Fibroblast of gingiva (primary cell): Measurements from ENCODE around the gene RASGEF1C.
"Not testable (repeated sequence)": the region's sequence is repeated elsewhere in the genome, so short reads cannot be mapped to it uniquely, and the experiment has no call there.

ENCODE experiments used
- DNase-seq: peaks from one replicate; pipeline ENCODE4 v3.0.0-alpha.2; 2011; ENCODE audit warnings: low read depth

Gene RASGEF1C

GRCh38 chr5:180099733-180100611, 109.0 kb downstream of the RASGEF1C start:
- DNase-seq: no peak

DNA sequence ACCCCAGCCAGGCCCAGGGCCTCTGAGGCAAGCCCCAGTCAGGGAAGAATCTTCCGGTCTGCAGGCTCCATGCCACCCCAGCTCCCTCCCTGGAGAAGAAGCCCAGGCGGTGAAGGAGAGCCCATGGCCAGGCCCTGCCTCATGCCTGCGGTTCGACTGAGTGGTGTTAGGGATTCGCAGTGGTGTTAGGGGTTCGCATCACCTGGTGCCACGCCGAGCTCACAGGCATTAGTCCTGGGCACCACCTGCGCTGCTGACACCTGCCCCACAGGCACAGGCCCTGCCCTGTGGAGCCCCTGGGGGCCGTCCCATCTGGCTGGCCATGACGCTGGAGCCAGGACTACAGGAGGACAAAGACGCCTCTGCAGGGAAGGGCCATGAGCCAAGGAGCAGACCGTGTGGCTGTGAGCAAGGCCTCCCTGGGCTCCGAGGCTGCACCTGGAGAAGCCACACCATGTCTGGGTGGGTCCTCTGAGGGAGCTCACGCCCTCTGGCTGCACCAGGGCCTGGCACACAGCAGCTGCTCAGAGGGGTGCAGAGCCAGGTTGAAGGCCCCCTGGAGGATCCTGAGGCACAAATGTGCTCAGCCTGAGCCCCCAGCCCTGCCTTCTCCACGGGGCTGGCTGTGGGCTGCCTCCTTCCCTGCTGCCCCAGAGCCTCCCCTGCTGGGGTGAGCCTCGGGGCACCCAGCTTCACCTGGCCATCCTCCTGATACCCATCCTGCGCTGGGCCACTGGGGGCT, 109.8 kb downstream of the RASGEF1C start:
- DNase-seq: no peak

GRCh38 chr5:180098526-180098925, 110.5 kb downstream of the RASGEF1C start:
- DNase-seq: no peak

GRCh38 chr5:180097926-180098325, 111.1 kb downstream of the RASGEF1C start:
- DNase-seq: no peak

DNA sequence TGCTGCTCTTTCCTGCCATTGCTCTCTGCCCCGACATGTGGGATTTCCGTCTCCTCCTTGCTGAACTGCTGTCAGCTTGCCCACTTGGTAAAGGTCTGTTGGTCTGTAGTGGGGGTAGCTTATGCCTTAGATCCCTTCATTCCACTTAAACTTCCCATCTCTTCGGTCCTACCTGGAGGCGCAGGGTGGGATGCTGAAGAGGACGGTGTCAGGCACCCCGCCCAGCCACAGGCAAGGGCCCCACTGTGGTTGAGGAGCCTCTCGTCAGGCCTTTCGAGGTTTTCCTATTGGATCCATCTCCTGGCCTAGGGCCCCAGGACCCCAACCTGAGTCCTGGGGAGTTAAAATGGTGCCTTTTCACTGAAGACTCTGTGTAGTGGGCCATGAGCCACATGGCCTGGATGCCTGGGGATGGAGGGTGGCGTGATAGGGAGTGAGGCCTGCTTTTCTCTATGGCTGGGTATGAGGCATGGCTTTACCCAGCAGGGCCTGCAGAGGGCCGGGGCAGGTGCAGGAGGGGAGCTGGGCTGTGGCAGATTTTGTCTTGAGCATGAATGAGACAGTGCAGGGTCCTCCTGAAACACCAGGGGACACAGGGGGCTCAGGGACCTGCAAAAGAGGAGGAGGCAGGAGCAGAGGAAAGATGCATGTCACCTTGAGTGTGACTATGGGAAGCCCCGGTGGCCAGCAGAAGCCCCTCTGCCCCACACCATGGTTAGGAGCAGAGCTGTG, 111.7 kb downstream of the RASGEF1C start:
- no peak for DNase-seq

GRCh38 chr5:180096616-180097015, 112.4 kb downstream of the RASGEF1C start:
- DNase-seq: no peak

DNA sequence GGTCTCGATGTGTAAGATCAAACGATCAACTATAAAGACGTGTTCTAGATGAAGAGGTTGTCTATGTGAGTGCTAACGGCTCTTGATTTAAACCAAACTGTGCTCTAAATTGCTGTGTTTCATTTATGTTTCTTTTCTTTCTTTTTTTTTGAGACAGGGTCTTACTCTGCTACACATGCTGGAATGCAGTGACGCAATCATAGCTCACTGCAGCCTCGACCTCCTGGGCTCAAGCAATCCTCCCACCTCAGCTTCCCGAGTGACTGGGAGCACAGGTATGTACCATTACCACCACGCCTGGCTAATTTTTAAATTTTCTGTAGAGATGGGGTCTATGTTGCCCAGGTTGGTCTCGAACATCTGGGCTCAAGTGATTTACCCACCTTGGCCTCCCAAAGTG, 113.5 kb downstream of the RASGEF1C start:
- DNase-seq: no peak

DNA sequence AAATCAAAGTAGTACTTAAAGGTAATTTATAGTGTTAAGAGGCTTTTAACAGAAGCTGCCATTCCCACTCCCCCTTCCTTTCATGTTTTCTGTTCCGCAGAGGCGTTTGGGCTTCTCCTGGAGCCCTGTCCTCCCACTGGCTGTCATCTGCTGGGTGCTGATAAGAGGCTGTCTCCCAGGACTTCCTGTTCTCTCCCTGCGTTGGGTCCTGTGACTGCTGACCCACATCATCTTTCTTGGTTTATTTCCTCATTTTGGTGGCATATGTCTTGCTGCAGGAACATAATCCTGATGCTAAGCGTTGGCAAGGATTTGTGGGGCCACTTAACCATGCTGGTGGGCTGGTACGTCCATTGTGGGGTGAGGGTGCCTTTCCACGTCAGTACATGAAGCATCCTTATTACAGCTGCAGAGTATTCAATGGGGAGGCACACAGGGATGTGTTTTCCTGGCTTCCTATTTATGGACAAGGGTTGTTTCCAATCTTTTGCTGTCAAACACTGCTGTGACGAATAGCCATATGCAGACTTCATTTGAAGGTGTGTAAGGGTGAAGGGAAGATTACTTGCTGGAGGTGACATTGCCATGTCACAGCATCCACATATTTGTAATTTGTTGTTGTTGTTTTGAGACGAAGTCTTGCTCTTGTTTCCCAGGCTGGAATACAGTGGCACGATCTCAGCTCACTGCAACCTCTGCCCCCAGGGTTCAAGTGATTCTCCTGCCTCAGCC, 115.2 kb downstream of the RASGEF1C start:
- DNase-seq: no peak

DNA sequence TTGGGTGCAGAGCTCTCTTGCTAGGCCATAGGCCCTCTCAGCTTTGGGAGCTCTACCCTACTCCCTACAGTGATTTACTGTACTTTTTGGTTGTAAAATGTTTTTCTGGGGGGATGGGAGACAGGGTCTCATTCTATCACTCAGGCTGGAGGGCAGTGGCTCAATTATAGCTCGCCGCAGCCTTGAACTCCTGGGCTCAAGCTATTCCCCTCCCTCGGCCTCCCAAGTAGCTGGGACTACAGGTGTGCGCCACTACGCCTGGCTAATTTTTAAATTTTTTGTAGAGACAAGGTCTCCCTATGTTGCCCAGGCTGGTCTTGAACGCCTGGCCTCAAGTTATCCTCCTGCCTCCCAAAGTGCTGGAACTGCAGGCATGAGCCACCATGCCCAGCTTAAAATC, 115.8 kb downstream of the RASGEF1C start:
- DNase-seq: no peak

GRCh38 chr5:180090769-180091546, 118.1 kb downstream of the RASGEF1C start:
- DNase-seq: peak; percentile 27

DNA sequence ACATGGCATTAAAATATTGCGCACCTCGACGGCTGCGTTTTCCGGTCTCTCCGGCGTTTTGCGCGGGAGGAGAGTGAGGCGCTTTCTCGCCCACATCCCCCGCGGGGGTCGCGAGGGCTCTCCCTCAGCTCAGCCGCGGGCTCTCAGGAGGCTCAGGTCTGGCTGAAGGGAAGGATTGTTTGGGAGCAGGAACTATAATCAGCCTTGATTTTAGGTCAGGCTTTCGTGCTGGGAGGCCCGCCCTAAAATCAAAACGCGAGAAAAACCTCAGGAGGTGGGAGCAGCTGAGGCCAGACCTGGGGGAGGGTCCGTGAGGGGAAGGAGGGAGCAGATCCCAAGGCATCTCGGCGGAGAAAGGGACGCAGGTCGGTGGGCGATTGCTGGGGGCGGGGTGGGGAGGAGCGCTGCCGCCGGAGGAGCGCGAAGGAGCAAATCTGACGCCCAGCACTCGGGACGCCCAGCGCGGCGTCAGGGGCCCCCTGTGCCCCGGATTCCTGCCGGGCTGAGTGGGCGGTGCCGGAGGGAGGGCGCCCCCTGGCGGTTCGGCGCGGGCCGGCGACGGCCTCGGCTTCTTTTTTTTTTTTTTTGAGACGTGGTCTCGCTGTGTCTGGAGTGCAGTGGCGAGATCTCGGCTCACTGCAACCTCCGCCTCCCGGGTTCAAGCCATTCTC, 118.8 kb downstream of the RASGEF1C start:
- DNase-seq: peak; percentile 46

- DNase-seq: not testable (repeated sequence)
Observed at GRCh38 chr5:180089628-180090027, 119.4 kb downstream of the RASGEF1C start.

GRCh38 chr5:180088561-180088960, 120.5 kb downstream of the RASGEF1C start:
- no peak for DNase-seq

DNA sequence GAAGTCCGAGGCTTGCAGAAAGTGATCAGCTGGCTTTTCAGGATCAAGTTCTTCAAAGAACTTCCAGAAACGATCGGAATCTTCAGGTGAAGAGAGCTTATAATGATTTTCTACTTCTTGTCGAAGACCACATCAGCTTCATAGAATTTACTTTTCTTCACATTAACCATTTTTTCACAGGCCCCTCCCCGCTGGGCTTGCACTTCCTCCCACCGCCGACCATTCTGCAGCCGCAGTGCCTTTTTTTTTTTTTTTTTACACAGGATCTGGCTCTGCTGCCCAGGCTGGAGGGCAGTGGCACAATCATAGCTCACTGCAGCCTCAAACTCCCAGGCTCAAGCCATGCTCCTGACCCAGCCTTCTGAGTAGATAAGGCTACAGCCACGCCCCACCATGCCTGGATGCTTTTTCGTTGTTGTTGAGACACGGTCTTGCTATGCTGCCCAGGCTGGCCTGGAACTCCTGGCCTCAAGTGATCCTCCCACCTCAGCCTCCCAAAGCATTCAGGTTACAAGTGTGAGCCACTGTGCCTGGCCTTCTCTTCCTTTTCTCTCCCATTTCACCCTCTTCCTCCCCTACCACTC, 122.1 kb downstream of the RASGEF1C start:
- no peak for DNase-seq

GRCh38 chr5:180085837-180086236, 123.2 kb downstream of the RASGEF1C start:
- no peak for DNase-seq

GRCh38 chr5:180084638-180085561, 124.1 kb downstream of the RASGEF1C start:
- no peak for DNase-seq

- DNase-seq: no peak
Observed at GRCh38 chr5:180083529-180084060, 125.4 kb downstream of the RASGEF1C start.

DNA sequence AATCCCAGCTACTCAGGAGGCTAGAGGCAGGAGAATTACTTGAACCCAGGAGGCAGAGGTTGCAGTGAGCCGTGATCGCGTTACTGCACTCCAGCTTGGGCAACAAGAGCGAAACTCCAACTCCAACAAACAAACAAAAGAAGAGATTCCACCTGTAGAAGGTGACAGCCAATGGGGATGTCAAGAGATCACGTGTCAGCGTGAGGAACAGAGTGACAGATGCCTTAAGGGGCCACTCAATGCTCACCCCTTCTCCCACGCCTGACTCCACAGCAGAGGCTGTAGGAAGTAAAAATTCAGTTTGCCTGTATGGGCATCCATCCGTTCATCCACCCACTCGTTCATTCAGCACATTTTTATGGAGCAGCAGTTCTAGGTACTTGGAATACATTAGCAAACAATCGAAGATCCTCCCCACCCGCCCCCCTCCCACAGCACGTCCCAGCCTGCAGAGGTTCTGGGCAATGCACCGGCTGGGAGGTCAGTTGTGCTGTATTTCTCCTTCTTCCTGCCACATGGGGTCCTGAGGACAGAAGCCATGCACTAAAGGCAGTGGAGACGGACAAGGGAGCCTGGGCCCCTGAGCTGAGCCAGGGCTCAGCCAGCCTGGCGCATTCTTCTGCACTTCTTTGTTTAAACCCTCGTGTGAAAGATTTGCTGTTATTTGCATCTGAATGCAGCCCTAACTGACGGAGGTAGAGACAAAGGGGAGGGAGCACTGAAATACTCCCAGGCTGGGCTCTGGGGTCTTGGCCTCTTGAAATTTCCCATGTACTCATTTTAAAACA, 126.2 kb downstream of the RASGEF1C start:
- DNase-seq: no peak
